HG03064 (cell line): ENCODE data around the gene HIC2.
"Not testable (repeated sequence)": the region's sequence is repeated elsewhere in the genome, so short reads cannot be mapped to it uniquely, and the experiment has no call there.

Experiments used
- ATAC-seq: cut with Tn5 transposase; IDR thresholded peaks from one replicate; pipeline ENCODE4 v1.9.1; 2021; ENCODE audit warnings: low read depth; ENCODE audit not compliant: unreplicated experiment

The HIC2 gene

DNA sequence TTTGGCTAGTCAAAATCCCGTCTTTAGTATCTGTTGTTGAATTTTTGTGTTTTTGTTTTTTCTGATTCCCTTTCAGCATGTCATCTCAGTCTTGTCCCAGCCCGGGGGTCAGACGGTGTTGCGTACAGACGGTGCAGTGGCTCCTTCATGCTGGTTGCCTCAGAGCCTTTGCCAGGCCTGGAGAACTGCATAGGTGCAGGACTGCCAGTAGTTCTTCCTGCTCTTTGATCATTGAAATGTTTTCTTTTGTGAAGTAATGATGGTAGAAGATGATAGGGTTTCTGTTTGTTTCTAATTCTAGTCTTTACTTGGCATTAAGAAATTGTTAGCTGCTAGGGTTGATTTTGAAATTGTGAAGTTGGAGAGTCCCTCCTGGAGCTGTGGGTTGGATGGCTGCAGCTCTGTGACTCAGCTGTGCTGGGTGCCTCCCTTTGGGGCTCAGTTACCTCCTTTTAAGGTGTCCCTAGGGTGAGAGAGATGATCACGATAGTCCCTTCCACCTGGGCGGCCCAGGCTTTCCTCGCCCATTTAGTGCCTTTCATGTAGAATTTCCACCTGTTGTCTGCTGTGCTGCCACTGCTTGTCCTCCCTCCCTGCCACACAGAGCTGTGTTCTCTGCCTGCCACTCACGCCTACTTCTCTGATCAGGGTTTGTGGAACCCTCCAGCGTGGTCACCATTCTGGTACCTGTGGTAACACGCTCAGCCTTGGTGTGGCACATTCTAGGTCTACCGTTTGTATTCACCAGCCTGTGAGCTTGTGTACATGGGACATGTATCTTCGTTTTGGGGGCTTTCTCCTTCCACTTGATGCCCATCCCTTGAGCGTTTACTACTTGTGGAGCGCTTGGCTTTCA lies 17.4 kb downstream of the HIC2 start:
- ATAC-seq = not testable (repeated sequence)

DNA sequence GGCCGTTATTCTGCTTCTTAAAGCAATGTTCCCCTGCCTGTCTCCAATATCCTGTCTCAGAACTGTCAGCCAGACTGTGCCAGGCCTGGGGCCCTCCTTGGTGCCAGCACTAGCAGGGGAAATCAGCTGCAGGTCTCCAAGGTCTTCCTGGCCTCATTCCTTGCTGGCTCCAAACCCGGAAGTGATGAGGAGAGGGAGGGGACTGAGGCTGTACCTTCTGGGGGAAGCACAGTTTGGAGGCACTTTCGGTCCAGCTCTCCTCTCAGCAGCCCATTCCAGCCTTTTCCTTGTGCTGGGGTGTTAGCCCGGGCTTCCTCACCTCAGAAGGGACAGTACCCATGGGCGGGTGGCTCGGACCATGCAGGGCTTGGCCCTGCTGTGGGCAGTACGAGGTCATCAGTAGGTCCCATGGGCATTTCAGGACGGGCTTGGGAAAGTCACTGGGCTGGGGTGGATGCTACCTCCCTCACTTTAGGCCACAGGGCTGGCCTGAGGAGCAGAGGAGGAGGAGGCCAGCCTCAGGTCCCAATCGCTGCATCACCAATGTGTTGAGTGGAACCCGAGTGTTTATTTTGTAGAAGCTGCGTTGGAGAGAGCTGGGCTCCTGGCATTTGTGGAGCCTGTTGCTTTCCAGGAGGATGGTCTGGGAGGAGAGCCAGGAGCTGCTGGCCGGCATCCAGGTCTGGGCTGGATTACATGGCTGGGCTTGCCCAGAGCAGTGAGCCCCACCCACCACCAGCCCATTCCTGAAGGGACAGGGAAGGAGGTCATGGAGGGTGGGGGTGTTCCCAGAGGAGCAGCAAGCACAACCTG lies 19.0 kb downstream of the HIC2 start:
- not testable (repeated sequence) for ATAC-seq

DNA sequence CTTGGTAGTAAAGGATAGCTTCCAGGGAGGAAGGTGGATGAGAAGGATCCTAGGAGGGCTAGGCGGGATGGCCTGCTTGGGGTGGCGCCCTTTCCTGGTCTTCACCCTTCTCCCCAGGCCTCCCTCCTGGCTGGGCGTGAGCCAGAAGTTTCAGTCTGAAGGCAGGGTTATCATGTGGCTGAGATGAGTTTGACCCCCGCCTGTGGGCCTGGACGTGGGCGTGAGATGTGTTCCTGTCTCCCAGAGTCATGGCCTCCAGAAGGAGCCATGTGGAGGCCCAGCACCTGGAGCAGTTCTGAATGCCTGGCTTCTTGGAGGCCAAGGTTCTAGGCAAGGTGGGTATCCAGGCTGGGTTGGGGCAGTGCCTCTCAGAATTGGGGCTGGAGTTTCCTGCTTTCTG lies 20.8 kb downstream of the HIC2 start:
- not testable (repeated sequence) for ATAC-seq

DNA sequence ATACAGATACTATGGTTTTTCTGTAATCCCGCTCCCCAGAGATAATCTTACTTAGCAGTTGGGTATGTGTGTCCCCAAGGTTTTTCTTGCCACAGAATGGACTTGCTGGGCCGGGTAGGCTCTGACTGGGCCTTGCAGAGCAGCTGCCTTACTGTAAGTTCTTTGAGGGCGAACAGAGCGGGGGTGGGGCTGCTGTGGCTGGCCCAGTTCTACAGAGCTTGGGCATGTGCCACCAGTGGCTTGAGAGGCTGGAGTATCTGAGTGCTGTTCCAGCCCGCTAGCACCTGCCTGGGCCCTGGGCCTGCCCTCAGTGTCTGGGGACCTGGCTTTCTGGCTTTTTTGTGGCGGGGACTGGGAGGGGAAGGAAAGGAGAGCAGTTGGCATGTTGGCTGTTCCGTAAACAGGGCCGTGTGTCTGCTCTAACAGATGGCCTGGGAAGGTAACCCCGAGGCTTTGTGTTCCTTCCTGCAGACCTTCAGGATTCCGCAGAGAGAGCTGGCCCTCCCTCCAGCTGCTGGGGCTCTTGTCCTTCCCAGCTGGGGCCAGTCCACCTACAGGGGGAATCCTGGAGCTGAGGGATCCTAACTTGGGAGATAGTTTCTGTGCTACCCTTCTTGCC lies 23.0 kb downstream of the HIC2 start:
- ATAC-seq = not testable (repeated sequence)

DNA sequence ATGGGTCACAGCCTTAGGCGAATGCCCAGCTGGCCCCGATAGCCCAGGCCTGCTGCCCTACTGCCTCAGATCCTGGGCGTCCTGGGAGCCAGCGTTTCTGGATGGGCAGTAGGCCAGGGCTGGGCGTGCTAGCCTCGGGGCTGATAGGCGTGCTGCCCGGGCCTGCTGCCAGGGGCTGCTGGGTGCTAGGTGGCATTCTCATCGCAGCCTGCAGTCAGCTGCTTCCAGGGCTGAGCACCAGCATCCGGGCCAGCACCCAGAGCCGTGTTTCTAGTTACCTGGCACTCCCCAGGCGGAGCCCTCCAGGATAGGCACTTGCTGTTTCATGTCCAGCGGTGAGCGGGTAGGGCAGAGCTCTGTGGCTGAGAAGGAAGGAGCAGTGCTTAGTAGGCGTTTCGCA lies 23.5 kb downstream of the HIC2 start:
- ATAC-seq = not testable (repeated sequence)

DNA sequence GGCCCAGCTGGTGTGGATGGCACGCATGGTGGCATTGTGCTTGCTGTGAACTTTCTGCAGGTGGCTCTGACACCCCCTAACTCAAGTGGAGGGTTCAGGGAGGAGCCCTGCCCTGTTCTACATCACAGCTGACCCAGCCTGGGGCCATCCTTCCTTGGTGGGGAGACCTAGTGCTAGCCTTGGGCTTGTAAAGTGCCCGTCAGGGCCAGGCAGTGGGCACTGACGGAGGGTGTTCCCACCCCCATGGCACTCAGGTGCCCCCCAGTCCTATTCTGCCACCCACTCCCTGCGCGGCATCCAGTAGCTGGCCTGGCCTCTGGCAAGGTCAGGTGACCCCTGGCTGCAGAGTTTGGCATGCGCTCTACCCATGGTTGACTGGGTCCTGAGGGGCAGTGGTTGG lies 24.0 kb downstream of the HIC2 start:
- not testable (repeated sequence) for ATAC-seq

DNA sequence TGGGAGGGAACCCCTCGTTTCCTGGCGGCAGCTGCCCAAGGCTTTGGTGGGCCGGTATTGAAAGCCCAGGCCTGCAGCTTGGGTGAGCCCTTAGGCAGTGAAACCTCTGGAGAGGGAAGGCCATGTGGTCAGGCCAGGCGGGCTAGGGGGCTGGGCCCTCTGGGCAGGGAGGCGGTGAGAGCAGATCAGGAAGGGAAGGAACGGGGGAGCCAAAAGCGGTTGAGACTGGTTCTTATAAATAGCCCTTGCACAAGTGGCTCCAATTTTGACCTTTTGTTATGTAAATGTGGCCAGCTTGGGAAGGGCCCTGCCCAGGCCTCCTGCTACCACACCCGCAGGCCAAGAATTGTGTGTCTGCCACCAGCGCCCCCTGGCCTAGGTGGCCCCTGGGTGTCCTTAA lies 25.0 kb downstream of the HIC2 start:
- not testable (repeated sequence) for ATAC-seq

DNA sequence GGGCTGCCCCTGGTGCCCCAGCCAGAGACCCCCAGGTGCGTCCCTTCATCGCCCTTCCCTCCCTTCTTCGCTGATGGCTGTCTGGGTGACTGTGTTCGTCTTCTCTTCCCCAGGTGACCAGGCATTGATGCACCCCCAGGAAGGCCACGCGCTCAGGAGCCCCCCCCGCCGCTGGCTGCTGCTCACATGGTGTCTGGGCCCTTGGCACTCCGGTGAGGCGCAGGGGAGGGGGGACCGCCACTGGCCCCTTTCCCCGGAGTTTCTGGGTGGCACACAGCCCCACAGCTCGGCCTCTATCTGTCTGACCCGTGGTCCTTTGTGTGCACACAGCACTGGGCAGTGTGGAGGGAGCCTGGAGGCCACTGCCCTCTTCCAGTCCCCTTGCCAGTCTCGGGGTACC lies 25.5 kb downstream of the HIC2 start:
- ATAC-seq = not testable (repeated sequence)

DNA sequence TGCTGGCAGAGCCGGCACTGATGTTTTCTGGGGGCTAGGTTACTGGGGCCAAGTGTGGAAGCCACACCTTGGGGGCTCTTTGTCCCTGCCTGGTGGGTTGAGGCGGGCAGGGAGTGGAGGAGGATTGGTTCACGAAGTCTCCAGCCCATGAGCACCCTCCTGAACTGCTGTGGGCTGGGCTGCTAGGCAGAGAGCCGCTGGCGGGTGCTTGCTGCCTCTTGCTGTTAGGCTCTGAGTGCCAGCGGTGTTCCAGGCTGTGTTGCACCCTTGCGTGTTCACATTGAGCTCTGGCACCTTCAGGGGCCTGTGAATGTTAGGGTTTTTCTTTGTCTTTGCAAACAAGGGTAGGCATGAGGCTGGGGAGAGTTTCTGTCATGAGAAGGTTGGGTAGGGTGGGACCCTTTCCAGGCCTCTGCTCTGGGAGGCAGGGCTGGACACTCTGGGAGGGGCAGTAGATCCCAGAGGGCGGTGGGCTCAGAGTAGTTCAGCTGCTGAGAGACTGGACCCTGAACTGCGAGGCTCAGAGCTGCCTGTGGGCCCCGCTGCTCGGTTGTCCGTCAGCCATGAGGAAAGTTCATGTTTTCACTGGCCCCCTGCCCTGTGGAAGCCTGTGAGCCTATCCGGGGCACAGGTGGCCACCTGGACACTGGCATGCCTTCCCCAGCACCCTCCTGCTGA lies 26.0 kb downstream of the HIC2 start:
- ATAC-seq = no peak

DNA sequence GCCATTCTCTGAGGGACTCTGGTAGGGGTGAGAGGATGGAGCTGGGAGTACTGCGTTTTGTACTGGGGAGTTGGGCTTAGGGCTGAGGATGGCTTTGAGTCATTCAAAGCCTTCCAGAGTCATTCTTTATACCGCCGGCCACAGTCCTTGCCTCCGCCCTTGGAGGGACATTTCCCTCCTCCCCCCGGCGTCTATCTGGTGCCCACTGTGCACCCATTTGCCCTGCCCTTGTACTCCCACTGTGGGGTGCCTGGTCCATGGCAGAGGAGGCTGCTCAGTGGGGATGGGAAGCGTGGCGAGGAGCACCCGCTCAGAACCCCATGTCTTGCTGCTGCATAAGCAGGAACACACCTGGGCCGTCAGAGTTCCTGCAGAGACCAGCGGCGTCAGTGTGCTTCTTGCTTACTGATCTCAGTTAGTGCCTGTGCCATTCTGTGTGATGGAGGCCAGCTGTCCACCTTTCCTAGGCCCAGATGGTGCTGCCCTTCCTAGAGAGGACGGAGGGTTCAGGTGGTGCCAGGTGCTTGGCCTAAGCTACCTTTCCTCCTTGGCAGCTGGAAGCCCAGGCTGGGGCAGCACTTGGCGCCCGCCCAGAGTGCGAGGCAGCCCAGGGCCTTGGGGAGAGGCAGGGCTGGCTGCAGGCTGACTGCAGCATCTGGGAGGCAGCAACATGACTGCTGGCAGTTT lies 26.7 kb downstream of the HIC2 start:
- ATAC-seq = no peak

DNA sequence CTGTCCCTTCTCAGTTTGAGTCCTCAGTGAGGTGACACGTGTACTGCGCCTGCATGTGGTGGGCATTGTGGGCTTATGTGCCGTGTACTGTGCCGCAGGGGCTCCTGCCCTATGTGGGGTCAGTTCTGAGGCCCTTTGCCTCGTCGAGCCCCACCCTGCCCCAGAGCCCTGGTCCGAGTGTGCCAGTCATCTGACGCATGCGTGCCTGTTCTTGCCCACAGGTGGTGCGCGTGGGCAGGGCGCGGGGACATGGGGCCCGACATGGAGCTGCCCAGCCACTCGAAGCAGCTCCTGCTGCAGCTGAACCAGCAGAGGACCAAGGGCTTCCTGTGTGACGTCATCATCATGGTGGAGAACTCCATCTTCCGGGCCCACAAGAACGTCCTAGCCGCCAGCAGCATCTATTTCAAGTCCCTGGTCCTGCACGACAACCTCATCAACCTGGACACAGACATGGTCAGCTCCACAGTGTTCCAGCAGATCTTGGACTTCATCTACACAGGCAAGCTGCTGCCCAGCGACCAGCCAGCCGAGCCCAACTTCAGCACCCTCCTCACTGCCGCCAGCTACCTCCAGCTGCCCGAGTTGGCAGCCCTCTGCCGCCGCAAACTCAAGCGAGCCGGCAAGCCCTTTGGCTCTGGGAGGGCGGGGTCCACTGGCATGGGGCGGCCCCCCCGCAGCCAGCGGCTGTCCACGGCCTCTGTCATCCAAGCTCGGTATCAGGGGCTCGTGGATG lies 27.7 kb downstream of the HIC2 start:
- ATAC-seq = no peak

DNA sequence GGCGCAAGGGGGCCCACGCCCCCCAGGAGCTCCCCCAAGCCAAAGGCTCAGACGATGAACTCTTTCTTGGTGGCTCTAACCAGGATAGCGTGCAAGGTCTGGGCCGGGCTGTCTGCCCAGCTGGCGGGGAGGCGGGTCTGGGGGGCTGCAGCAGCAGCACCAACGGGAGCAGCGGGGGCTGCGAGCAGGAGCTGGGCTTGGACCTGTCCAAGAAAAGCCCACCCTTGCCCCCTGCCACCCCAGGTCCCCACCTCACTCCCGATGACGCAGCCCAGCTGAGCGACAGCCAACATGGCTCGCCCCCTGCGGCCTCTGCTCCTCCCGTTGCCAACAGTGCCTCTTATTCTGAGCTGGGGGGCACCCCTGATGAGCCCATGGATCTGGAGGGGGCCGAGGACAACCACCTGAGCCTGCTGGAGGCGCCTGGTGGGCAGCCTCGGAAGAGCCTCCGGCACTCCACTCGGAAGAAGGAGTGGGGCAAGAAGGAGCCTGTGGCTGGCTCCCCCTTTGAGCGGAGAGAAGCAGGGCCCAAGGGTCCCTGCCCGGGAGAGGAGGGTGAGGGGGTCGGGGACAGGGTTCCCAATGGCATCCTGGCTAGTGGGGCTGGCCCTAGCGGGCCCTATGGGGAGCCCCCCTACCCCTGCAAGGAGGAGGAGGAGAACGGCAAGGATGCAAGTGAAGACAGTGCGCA lies 28.4 kb downstream of the HIC2 start:
- no peak for ATAC-seq

DNA sequence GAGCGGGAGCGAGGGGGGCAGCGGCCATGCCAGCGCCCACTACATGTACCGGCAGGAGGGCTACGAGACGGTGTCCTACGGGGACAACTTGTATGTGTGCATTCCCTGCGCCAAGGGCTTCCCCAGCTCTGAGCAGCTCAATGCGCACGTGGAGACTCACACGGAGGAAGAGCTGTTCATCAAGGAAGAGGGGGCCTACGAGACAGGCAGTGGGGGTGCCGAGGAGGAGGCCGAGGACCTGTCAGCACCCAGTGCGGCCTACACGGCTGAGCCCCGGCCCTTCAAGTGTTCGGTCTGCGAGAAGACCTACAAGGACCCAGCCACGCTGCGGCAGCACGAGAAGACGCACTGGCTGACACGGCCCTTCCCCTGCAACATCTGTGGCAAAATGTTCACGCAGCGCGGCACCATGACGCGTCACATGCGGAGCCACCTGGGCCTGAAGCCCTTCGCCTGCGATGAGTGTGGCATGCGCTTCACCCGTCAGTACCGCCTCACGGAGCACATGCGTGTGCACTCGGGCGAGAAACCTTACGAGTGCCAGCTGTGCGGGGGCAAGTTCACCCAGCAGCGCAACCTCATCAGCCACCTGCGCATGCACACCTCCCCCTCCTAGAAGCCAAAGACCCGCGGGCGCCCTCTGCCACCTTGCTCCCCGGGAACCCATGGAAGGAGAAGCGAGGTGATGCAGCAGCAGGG lies 29.1 kb downstream of the HIC2 start:
- no peak for ATAC-seq

DNA sequence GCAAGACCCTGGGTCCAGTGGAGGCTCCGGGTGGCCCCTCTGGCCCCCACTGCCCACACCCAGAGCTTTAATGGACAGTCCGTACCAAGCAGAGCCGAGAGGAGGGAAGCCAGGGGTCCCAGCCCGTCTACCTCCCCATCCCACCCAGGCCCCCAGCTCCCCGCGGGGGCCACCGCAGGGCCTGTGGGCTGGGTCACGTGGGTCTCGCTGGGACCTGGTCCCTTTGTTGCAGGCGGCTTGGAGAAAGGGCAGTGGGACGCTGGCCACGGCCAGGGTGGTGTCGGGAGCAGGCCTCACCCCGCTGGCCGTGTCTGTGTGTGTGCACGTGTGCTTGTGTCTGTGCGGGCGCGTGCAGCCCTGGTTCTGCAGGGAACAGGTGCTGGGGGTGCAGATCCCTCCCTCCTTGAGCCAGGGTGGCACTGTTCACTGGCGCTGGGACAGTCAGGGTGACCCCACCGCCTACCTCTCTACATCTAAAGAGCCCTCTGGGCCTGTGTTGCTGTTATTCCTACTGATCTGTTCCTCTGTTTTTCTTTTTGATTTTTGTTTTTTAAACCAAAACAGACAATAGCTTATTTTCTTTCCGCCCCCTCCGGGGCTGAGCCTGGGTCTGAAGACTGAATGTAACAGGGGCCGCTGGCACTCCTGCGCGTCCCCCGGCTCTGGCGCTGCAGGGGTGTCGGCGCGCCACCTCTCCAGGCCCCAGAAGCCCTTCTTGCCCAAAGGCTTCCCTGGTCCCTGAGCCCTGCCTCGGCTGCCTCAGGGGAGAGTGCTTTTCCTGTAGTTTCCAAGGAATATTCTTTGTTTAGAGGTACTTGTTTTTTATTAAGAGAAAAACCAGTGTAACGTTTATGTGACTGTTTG lies 29.9 kb downstream of the HIC2 start:
- no peak for ATAC-seq

DNA sequence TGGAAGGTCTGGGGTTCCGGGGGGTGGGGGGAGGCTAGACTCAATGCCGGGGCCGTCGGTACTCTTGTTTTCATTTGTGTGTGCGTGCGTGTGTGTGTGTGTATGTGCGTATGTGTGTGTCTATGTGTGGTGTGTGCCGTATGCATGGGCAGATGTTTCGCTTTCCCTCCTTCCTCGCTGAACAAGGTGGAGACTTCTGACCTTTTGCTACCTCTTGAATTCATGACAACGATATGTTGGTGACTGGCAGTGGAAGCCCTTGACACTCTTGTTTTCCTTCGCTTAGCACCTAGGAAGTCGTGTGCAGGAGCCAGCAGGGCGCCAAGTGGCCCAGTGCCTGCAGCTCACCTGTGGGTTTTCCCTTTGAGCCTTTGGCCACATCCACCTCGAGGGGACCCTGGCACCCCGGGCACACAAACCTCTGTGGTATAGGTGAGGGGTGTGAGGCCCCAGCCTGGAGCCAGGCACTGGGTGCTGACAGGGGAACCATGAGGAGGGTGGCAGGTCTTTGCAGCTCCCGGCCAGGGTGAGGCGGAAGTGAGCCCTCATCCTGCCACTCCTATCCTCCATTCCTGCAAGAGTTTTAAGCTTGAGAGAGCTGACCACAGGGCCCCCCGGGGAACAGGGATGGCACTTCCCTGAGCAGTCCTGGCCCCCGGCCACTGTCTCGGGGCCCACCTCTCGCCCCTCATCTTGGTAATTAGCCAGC lies 30.7 kb downstream of the HIC2 start:
- no peak for ATAC-seq

DNA sequence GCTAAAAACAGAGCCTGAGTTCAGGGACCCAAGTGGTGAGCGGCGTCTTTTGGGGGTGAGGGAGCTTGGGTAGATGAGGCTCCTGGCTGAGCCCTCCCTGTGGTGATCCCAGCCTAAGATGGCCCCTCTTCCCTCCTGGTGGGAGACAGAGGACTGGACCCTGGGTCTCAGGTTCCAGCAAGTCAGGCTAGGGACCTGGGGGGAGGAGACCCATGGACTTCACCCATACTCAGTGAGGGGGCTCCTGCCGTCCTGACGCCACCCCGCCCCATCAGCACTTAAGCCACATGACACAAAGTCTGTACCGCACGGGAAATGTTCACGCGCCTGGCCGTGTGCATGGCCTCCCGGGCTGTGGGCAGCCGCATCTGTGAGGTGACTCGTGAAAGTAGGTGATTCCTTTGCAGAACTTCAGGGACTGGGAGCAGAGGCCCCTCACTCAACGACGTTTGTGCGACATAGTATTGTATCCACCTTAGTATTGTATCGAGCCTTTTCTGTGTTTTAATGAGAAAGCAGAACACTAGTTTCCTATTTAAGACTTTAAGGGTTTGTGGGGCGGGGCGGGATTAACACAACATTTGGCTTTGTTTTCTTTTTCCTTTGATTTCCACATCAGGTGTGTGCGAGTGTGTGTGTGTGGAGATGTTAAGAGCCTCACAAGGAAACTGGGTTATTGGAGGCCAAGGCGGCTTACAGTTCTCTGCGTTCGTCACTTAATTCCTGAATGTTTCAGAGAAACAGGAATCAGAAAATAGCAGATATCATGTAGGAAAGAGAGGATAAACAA lies 31.7 kb downstream of the HIC2 start:
- ATAC-seq = no peak
